Smooth muscle cell (in vitro differentiated cells): ENCODE results near the gene MAP2K6. TPM values are rescaled to one million over a fixed set of nuclear protein-coding genes. Genes with fewer than 3 reads are reported as not detected.

ENCODE experiments used
- DNase-seq: peaks from one replicate; lab custom pipeline; 2025; ENCODE audit not compliant: unreplicated experiment; lab: John Stamatoyannopoulos, UW
- H2AFZ ChIP-seq: fragments of 200-600 bp; sonication (generic); 2 replicates; pipeline ENCODE4 v1.6.0; 2016; ENCODE audit warnings: antibody characterized with exemption, low read depth, mild to moderate bottlenecking
- H3F3A ChIP-seq: fragments of 200-600 bp; sonication (generic); 2 replicates; pipeline ENCODE4 v1.6.0; 2017; ENCODE audit warnings: antibody characterized with exemption, low read depth
- H3K27ac ChIP-seq: fragments of 200-600 bp; sonication (generic); 2 replicates; pipeline ENCODE4 v1.5.1; 2016; ENCODE audit warnings: low read depth, mild to moderate bottlenecking
- H3K27me3 ChIP-seq: fragments of 200-600 bp; sonication (generic); 2 replicates; pipeline ENCODE4 v1.6.1; 2016; ENCODE audit warnings: low read depth, mild to moderate bottlenecking
- H3K36me3 ChIP-seq: fragments of 200-600 bp; sonication (generic); 2 replicates; pipeline ENCODE4 v1.5.1; 2016; ENCODE audit warnings: low read depth
- H3K4me1 ChIP-seq: fragments of 200-600 bp; sonication (generic); 2 replicates; pipeline ENCODE4 v1.5.1; 2016; ENCODE audit warnings: low read depth
- H3K4me2 ChIP-seq: fragments of 200-600 bp; sonication (generic); 2 replicates; pipeline ENCODE4 v1.6.0; 2016; ENCODE audit warnings: mild to moderate bottlenecking
- H3K4me3 ChIP-seq: fragments of 200-600 bp; sonication (generic); 2 replicates; pipeline ENCODE4 v1.5.1; 2016; ENCODE audit warnings: mild to moderate bottlenecking
- H3K79me2 ChIP-seq: fragments of 200-600 bp; sonication (generic); 2 replicates; pipeline ENCODE4 v1.6.0; 2016; ENCODE audit warnings: low read depth, mild to moderate bottlenecking
- H3K9ac ChIP-seq: fragments of 200-600 bp; sonication (generic); 2 replicates; pipeline ENCODE4 v1.6.0; 2016; ENCODE audit warnings: low read depth
- H3K9me3 ChIP-seq: fragments of 200-600 bp; sonication (generic); replicated peaks from 2 replicates; pipeline ENCODE4 v1.5.1; 2016; ENCODE audit warnings: low read depth
- H4K20me1 ChIP-seq: fragments of 200-600 bp; sonication (generic); 2 replicates; pipeline ENCODE4 v1.6.0; 2016; ENCODE audit warnings: low read depth
- CTCF ChIP-seq: fragments of 200-600 bp; sonication (generic); IDR thresholded peaks from 2 replicates; pipeline ENCODE4 v1.5.1; 2017; ENCODE audit warnings: borderline replicate concordance, mild to moderate bottlenecking, antibody characterized with exemption; ENCODE audit not compliant: insufficient read depth, poor library complexity, severe bottlenecking
- WGBS: methylation state at CpG from one replicate; pipeline ENCODE4 v1.1.7; 2016; ENCODE audit warnings: low lambda C conversion rate; 5-methylcytosine and 5-hydroxymethylcytosine counted together
- polyA plus RNA-seq: library from polyadenylated mRNA; unstranded; fragments of >200 nt; fragmentation: Nextera tagmentation; extraction: Ambion mirVana; gene quantifications from 2 replicates; pipeline ENCODE4 v1.2.1, GENCODE V29; 2016
- total RNA-seq: library from RNA; depleted of rRNA; stranded (reverse); fragments of >200 nt; gene quantifications from 2 replicates; pipeline ENCODE4 v1.2.3, GENCODE V29; 2014

The MAP2K6 gene
- total and polyA plus RNA-seq, 2 experiments from 2014 or later, result 5.0 to 8.1 TPM

- no peaks in the 10 kb centered on the region for H3K36me3 ChIP-seq
- H3F3A ChIP-seq, result peaks cover 10% of the 10 kb centered on the region
- H3K4me2 ChIP-seq, result peak overlapping the region; percentile 67
- H3K4me3 ChIP-seq, result no peak overlapping the region
- H3K27me3 ChIP-seq, result no peaks in the 10 kb centered on the region
- no peak for DNase-seq
- H3K79me2 ChIP-seq, result no peaks in the 10 kb centered on the region
- no peak overlapping the region for H2AFZ ChIP-seq
- WGBS, result 92% methylated on average over 2 of the region's 2 CpGs
- H3K9ac ChIP-seq, result no peak overlapping the region
- no peaks in the 10 kb centered on the region for H3K9me3 ChIP-seq
- TF ChIP-seq CTCF, result no peak
- no peaks in the 10 kb centered on the region for H3K4me1 ChIP-seq
- peak overlapping the region; percentile 85 for H3K27ac ChIP-seq
- no peaks in the 10 kb centered on the region for H4K20me1 ChIP-seq
Measured at GRCh38 chr17:69538795-69539194, 124.3 kb downstream of the MAP2K6 start.

GRCh38 chr17:69539274-69539673 lies 124.8 kb downstream of the MAP2K6 start:
- no peak for DNase-seq
- H4K20me1 ChIP-seq, result no peaks in the 10 kb centered on the region
- H2AFZ ChIP-seq, result no peak overlapping the region
- H3K27ac ChIP-seq, result peak overlapping the region; percentile 85
- H3K4me2 ChIP-seq, result peak overlapping the region; percentile 67
- H3K27me3 ChIP-seq, result no peaks in the 10 kb centered on the region
- TF ChIP-seq CTCF, result no peak
- H3K4me3 ChIP-seq, result peak overlapping the region; percentile 5
- peak overlapping the region; percentile 37 for H3K9ac ChIP-seq
- H3K4me1 ChIP-seq, result no peaks in the 10 kb centered on the region
- H3K9me3 ChIP-seq, result no peaks in the 10 kb centered on the region
- no peaks in the 10 kb centered on the region for H3K36me3 ChIP-seq
- peaks cover 10% of the 10 kb centered on the region for H3F3A ChIP-seq
- H3K79me2 ChIP-seq, result no peaks in the 10 kb centered on the region
- WGBS, result 88% methylated on average over 2 of the region's 2 CpGs

- Histone ChIP-seq H3F3A (peaks cover 10% of the 10 kb centered on the region), H3K27me3 (no peaks in the 10 kb centered on the region), H3K4me2 (peak overlapping the region; percentile 67), H3K4me3 (peak overlapping the region; percentile 5), H3K9me3 (no peaks in the 10 kb centered on the region), H3K9ac (peak overlapping the region; percentile 37), H3K27ac (peak overlapping the region; percentile 85), H3K4me1 (no peaks in the 10 kb centered on the region), H4K20me1 (no peaks in the 10 kb centered on the region), H3K36me3 (no peaks in the 10 kb centered on the region), H2AFZ (no peak overlapping the region), H3K79me2 (no peaks in the 10 kb centered on the region)
- no peak for DNase-seq
- no peak for TF ChIP-seq CTCF
- WGBS, result 41% methylated on average over 4 of the region's 4 CpGs
Measured at GRCh38 chr17:69539781-69540319, 125.4 kb downstream of the MAP2K6 start.

GRCh38 chr17:69540356-69540755 lies 125.9 kb downstream of the MAP2K6 start:
- Histone ChIP-seq H3K27me3 (no peaks in the 10 kb centered on the region), H3K79me2 (no peaks in the 10 kb centered on the region), H3F3A (peaks cover 10% of the 10 kb centered on the region), H3K9ac (no peak overlapping the region), H3K4me1 (no peaks in the 10 kb centered on the region), H3K36me3 (no peaks in the 10 kb centered on the region), H2AFZ (no peak overlapping the region), H3K4me3 (no peak overlapping the region), H3K4me2 (peak overlapping the region; percentile 67), H4K20me1 (no peaks in the 10 kb centered on the region), H3K9me3 (no peaks in the 10 kb centered on the region), H3K27ac (peak overlapping the region; percentile 85)
- no peak for TF ChIP-seq CTCF
- 71% methylated on average over 2 of the region's 2 CpGs for WGBS
- no peak for DNase-seq
